ENCODE data around the gene SORCS1. TPM values are rescaled to one million over a fixed set of nuclear protein-coding genes. Genes with fewer than 3 reads are reported as not detected.

The SORCS1 gene
- total RNA-seq, 4 donors from 2014 or later, result 7.1 to 16.7 (median 10.7) TPM

DNA sequence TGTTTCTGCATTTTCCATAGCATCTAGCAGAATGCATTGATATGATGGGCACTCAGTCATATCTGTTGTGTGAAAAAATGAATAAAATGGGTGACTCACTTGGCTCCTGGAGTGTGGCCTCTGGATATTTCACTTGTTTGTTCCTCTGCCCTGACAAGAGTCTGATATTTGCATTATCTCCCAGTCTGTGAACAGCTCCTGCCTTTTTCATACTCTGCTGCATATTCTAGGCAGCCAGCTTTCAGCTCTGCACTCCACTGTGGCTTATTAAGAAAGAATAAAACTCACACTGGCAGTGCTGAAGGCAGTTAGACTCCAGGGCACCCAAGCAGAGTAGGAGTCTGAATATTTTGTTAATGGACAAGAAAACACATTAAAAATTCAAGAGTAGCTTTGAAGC lies 623.9 kb downstream of the SORCS1 start:
- TF ChIP-seq EP300 (IDR thresholded peaks at IDR 0.05) (no peak), POLR2AphosphoS5 (IDR thresholded peaks at IDR 0.05) (no peak), POLR2A (IDR thresholded peaks at IDR 0.05; ENCODE audit: low read depth) (no peak)
- TF ChIP-seq, protein P1, sequence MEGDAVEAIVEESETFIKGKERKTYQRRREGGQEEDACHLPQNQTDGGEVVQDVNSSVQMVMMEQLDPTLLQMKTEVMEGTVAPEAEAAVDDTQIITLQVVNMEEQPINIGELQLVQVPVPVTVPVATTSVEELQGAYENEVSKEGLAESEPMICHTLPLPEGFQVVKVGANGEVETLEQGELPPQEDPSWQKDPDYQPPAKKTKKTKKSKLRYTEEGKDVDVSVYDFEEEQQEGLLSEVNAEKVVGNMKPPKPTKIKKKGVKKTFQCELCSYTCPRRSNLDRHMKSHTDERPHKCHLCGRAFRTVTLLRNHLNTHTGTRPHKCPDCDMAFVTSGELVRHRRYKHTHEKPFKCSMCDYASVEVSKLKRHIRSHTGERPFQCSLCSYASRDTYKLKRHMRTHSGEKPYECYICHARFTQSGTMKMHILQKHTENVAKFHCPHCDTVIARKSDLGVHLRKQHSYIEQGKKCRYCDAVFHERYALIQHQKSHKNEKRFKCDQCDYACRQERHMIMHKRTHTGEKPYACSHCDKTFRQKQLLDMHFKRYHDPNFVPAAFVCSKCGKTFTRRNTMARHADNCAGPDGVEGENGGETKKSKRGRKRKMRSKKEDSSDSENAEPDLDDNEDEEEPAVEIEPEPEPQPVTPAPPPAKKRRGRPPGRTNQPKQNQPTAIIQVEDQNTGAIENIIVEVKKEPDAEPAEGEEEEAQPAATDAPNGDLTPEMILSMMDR (IDR thresholded peaks at IDR 0.05), result no peak
- H3K27me3 ChIP-seq, result no peaks in the 10 kb centered on the region
- H3K9me3 ChIP-seq, result no peaks in the 10 kb centered on the region
- no peaks in the 10 kb centered on the region for H3K36me3 ChIP-seq
- intact Hi-C loops (cut with DNase I), result no loop called here
- no peaks in the 10 kb centered on the region for H3K4me1 ChIP-seq
- H3K4me3 ChIP-seq, result no peak overlapping the region
- H3K27ac ChIP-seq (replicated peaks in 1 of 4), result no peak overlapping the region
- no peak for DNase-seq (ENCODE audit: extremely low spot score)

DNA sequence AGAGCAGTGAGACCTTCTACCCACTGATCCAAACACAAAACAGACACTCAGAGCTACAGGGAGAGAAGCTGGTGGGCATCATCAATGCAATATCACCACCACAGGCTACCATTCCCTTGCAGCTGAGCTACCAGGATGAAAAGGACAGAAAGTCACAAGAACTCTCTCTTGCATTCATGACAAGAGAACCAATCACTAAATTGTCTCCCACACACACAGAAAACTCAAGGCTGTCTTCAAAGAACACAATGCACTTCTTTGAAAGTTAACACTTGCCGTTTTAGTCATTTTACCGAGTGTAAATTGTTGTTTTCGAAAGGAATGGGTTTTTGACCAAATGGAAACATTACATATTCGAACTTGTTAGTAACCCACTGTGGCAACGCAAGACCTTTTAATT lies 626.6 kb downstream of the SORCS1 start:
- Histone ChIP-seq H3K27ac (replicated peaks in 1 of 4) (no peak overlapping the region), H3K27me3 (no peaks in the 10 kb centered on the region), H3K36me3 (no peaks in the 10 kb centered on the region), H3K9me3 (no peaks in the 10 kb centered on the region), H3K4me3 (no peak overlapping the region), H3K4me1 (no peaks in the 10 kb centered on the region)
- DNase-seq (ENCODE audit: extremely low spot score), result no peak
- 74% methylated on average over 5 of the region's 5 CpGs for WGBS
- TF ChIP-seq, protein P1 (IDR thresholded peaks at IDR 0.05), result no peak
- TF ChIP-seq POLR2AphosphoS5 (IDR thresholded peaks at IDR 0.05), result no peak
- TF ChIP-seq EP300 (IDR thresholded peaks at IDR 0.05), result no peak
- TF ChIP-seq POLR2A (IDR thresholded peaks at IDR 0.05; ENCODE audit: low read depth), result no peak
- intact Hi-C loops (cut with DNase I), result no loop called here

DNA sequence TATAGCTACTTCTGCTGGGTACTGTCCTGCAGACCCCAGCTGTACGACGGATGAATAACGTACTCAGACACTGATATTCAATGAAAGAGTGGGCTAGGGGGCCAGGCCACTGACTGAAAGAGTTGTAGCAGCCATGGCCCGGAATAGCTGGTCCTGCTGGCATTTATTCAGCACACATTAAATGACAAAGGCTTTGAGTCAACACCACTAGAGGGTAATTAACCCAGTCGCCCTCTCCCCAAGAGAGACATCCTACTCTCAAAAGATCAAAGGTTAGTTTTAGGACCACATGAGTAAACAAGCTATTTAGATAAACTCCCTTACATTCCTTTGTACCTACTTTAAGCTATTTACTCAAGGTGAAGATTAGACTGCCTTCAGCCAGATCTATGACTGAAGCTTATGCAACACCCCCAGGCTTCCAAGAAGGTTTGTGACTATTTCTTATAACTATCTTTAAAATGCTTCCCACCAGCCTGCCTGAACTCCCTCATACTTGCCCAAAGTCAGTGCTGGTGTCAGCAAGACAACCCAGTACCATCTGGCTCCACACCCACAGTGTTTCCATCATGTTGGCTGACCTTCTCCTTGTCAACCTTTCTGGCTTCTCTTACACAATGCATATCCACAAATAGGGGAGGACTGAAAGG lies 629.1 kb downstream of the SORCS1 start:
- intact Hi-C loops (cut with DNase I), result no loop called here
- DNase-seq (ENCODE audit: extremely low spot score), result no peak
- 70% methylated on average over 5 of the region's 5 CpGs for WGBS
- Histone ChIP-seq H3K27ac (replicated peaks in 1 of 4) (no peak overlapping the region), H3K27me3 (no peaks in the 10 kb centered on the region), H3K4me3 (no peak overlapping the region), H3K9me3 (no peaks in the 10 kb centered on the region), H3K36me3 (no peaks in the 10 kb centered on the region), H3K4me1 (no peaks in the 10 kb centered on the region)
- TF ChIP-seq EP300 (IDR thresholded peaks at IDR 0.05), result no peak
- no peak for TF ChIP-seq POLR2A (IDR thresholded peaks at IDR 0.05; ENCODE audit: low read depth)
- TF ChIP-seq, protein P1 (IDR thresholded peaks at IDR 0.05), result no peak
- no peak for TF ChIP-seq POLR2AphosphoS5 (IDR thresholded peaks at IDR 0.05)

DNA sequence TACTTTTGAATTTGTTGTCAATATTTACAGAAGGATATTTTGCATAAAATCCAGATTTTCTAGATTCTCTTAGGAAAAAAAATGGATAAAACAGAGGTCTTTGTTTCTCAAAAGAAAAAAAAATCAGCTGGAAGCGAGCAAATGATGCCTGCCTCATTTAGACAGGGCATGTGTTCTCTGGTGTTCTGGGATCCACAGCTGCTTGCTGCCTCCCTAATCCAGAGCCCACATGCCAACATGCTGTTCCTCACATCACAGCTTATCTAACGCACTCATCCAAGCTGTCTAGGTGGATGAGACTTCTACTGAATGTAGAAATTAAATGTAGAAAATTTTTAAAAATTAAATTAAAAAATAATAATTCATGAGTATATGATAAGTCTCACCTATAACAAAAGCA lies 630.1 kb downstream of the SORCS1 start:
- no peak for TF ChIP-seq POLR2AphosphoS5 (IDR thresholded peaks at IDR 0.05)
- H3K36me3 ChIP-seq, result no peaks in the 10 kb centered on the region
- WGBS, result 82% methylated on average over 2 of the region's 2 CpGs
- no peak for DNase-seq (ENCODE audit: extremely low spot score)
- H3K27ac ChIP-seq (replicated peaks in 1 of 4), result no peak overlapping the region
- H3K4me1 ChIP-seq, result no peaks in the 10 kb centered on the region
- H3K9me3 ChIP-seq, result no peaks in the 10 kb centered on the region
- no peaks in the 10 kb centered on the region for H3K27me3 ChIP-seq
- intact Hi-C loops (cut with DNase I), result no loop called here
- H3K4me3 ChIP-seq, result no peak overlapping the region

DNA sequence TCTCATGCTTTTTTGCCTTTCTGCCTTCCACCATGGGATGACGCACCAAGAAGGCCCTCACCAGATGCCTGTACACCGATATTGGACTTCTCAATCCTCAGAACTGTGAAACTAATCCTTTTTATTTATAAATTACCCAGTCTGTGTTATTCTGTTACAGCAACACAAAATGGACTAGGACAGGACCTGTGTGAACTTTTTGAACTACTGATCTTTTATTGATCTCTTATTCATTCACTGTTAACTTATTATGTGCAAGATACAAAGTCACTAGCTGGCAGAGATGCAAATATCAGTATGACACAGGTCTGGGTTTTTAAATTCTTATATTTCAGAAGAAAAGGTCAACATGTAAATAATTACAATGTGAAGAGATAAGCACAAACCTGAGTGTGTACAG lies 635.8 kb downstream of the SORCS1 start:
- no peak for DNase-seq (ENCODE audit: extremely low spot score)
- Histone ChIP-seq H3K36me3 (no peaks in the 10 kb centered on the region), H3K27me3 (no peaks in the 10 kb centered on the region), H3K27ac (replicated peaks in 1 of 4) (no peak overlapping the region), H3K9me3 (no peaks in the 10 kb centered on the region), H3K4me1 (no peaks in the 10 kb centered on the region), H3K4me3 (no peak overlapping the region)
- TF ChIP-seq EP300 (IDR thresholded peaks at IDR 0.05), result no peak
- intact Hi-C loops (cut with DNase I), result no loop called here
- WGBS, result 94% methylated on average over 2 of the region's 2 CpGs

DNA sequence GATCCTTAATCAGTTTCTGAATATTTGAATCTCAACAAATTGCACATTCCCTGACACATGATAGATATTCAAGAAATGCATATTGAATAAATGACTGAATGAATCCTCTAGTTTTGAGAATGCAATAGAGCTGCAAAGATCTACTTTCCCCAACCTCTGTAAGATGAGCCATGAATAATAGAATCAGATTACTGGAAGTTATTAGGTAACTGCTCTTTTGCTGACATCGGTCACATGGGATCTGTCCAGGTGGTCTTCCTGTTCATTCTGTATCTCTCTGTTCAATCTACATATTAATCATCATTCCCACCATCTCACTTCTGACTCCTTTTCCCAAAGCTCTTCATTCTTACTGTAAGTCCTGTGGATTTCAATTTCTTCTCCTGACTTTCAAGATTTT lies 638.7 kb downstream of the SORCS1 start:
- no peak for TF ChIP-seq EP300 (IDR thresholded peaks at IDR 0.05)
- TF ChIP-seq POLR2AphosphoS5 (IDR thresholded peaks at IDR 0.05), result no peak
- Histone ChIP-seq H3K9me3 (no peaks in the 10 kb centered on the region), H3K4me3 (no peak overlapping the region), H3K27ac (replicated peaks in 1 of 4) (no peak overlapping the region), H3K27me3 (no peaks in the 10 kb centered on the region), H3K4me1 (no peaks in the 10 kb centered on the region), H3K36me3 (no peaks in the 10 kb centered on the region)
- DNase-seq (ENCODE audit: extremely low spot score), result no peak
- intact Hi-C loops (cut with DNase I), result no loop called here
- WGBS, result 88% methylated on average over 1 of the region's 1 CpG

Small RNA genes within 50 kb of the gene (small RNA-seq; reads per million reads assigned to genes)
- 1.0 to 1.4 (median 1.1) reads per million in 3 donors for gene RNA5SP325

All from esophagus muscularis mucosa (tissue), 4 donors.